DOHH2 (cell line): Measurements from ENCODE around the gene THRB.

Experiments used
- H3F3A ChIP-seq: fragments of 200-600 bp; sonication (generic), shearing (Covaris generic); 2 replicates; pipeline ENCODE4 v1.6.0; 2016; ENCODE audit warnings: antibody characterized with exemption, mild to moderate bottlenecking; ENCODE audit not compliant: control insufficient read depth, insufficient read depth
- H3K27ac ChIP-seq: fragments of 200-600 bp; sonication (generic); 2 replicates; pipeline ENCODE4 v1.5.1; 2014; ENCODE audit warnings: low read depth, mild to moderate bottlenecking, low read length, moderate library complexity
- H3K27me3 ChIP-seq: fragments of 200-600 bp; sonication (generic); 2 replicates; pipeline ENCODE4 v1.6.1; 2014; ENCODE audit warnings: mild to moderate bottlenecking, low read length, mixed read lengths; ENCODE audit not compliant: control insufficient read depth
- H3K36me3 ChIP-seq: fragments of 200-600 bp; sonication (generic); 2 replicates; pipeline ENCODE4 v1.6.1; 2014; ENCODE audit warnings: mild to moderate bottlenecking, low read length, moderate library complexity, mixed read lengths; ENCODE audit not compliant: control insufficient read depth
- H3K4me1 ChIP-seq: fragments of 200-600 bp; sonication (generic); 2 replicates; pipeline ENCODE4 v1.6.1; 2014; ENCODE audit warnings: mild to moderate bottlenecking, low read length, mixed read lengths; ENCODE audit not compliant: control insufficient read depth
- H3K4me2 ChIP-seq: fragments of 200-600 bp; sonication (generic); 2 replicates; pipeline ENCODE4 v1.6.0; 2014; ENCODE audit warnings: mild to moderate bottlenecking, low read length, moderate library complexity
- H3K4me3 ChIP-seq: fragments of 200-600 bp; sonication (generic); 2 replicates; pipeline ENCODE4 v1.5.1; 2014; ENCODE audit warnings: mild to moderate bottlenecking, low read length, mixed read lengths
- H3K79me2 ChIP-seq: fragments of 200-600 bp; sonication (generic); 2 replicates; pipeline ENCODE4 v1.6.1; 2014; ENCODE audit warnings: mild to moderate bottlenecking, low read length, mixed read lengths; ENCODE audit not compliant: control insufficient read depth
- H3K9me2 ChIP-seq: fragments of 200-600 bp; sonication (generic); replicated peaks from 2 replicates; pipeline ENCODE4 v1.6.1; 2014; ENCODE audit warnings: mild to moderate bottlenecking, low read length, mixed read lengths; ENCODE audit not compliant: control insufficient read depth
- H3K9me3 ChIP-seq: fragments of 200-600 bp; sonication (generic); 2 replicates; pipeline ENCODE4 v1.6.1; 2014; ENCODE audit warnings: antibody characterized with exemption, low read length, mixed read lengths; ENCODE audit not compliant: control insufficient read depth, insufficient read depth
- H4K20me1 ChIP-seq: fragments of 200-600 bp; sonication (generic); 2 replicates; pipeline ENCODE4 v1.6.0; 2014; ENCODE audit warnings: low read depth, mild to moderate bottlenecking, antibody characterized with exemption, low read length, moderate library complexity; ENCODE audit not compliant: control insufficient read depth, insufficient read depth
- CTCF ChIP-seq: fragments of 200-600 bp; sonication (generic); IDR thresholded peaks from one replicate; pipeline ENCODE4 v1.5.1; 2014; ENCODE audit warnings: antibody characterized with exemption, mild to moderate bottlenecking, low read depth, low read length; ENCODE audit not compliant: poor library complexity, severe bottlenecking
- EZH2phosphoT487 ChIP-seq: fragments of 200-600 bp; sonication (generic); IDR thresholded peaks from 2 replicates; pipeline ENCODE4 v1.6.1; 2017; ENCODE audit warnings: borderline replicate concordance, mild to moderate bottlenecking, antibody characterized with exemption, low read length, moderate library complexity, mixed read lengths

THRB gene

GRCh38 chr3:24305795-24306467 lies 188.7 kb downstream of the THRB start:
- Histone ChIP-seq H3K4me1 (no peaks in the 10 kb centered on the region), H3K36me3 (no peaks in the 10 kb centered on the region), H3K4me2 (no peak overlapping the region), H4K20me1 (no peaks in the 10 kb centered on the region), H3K79me2 (no peaks in the 10 kb centered on the region), H3K4me3 (no peak overlapping the region), H3K27ac (no peak overlapping the region), H3K9me2 (no peaks in the 10 kb centered on the region), H3K9me3 (no peaks in the 10 kb centered on the region), H3K27me3 (no peaks in the 10 kb centered on the region), H3F3A (no peaks in the 10 kb centered on the region)
- TF ChIP-seq EZH2phosphoT487 (no peak), CTCF (no peak)

GRCh38 chr3:24303057-24303754 lies 191.4 kb downstream of the THRB start:
- Histone ChIP-seq H4K20me1 (no peaks in the 10 kb centered on the region), H3K9me2 (no peaks in the 10 kb centered on the region), H3F3A (no peaks in the 10 kb centered on the region), H3K27me3 (no peaks in the 10 kb centered on the region), H3K4me1 (no peaks in the 10 kb centered on the region), H3K9me3 (no peaks in the 10 kb centered on the region), H3K79me2 (no peaks in the 10 kb centered on the region), H3K27ac (no peak overlapping the region), H3K4me2 (no peak overlapping the region), H3K36me3 (no peaks in the 10 kb centered on the region), H3K4me3 (no peak overlapping the region)
- TF ChIP-seq CTCF (no peak), EZH2phosphoT487 (no peak)

- no peaks in the 10 kb centered on the region for H3K4me1 ChIP-seq
- no peak overlapping the region for H3K27ac ChIP-seq
Observed at GRCh38 chr3:24302396-24302795, 192.3 kb downstream of the THRB start.

More at GRCh38 chr3:24302396-24302795, 192.3 kb downstream of the THRB start:
- Histone ChIP-seq H3K79me2 (no peaks in the 10 kb centered on the region), H3K9me2 (no peaks in the 10 kb centered on the region), H4K20me1 (no peaks in the 10 kb centered on the region), H3K4me2 (no peak overlapping the region), H3K27me3 (no peaks in the 10 kb centered on the region), H3K4me3 (no peak overlapping the region), H3K36me3 (no peaks in the 10 kb centered on the region), H3F3A (no peaks in the 10 kb centered on the region), H3K9me3 (no peaks in the 10 kb centered on the region)
- no peak for TF ChIP-seq CTCF
- no peak for TF ChIP-seq EZH2phosphoT487
